HUES48 (cell line): ENCODE results near the gene CYB5R2.

Experiments
- H3K27ac ChIP-seq: one replicate; pipeline ENCODE4 v1.7.0; 2013; ENCODE audit warnings: low read depth, low read length, inconsistent platforms
- H3K27me3 ChIP-seq: 2 replicates; pipeline ENCODE4 v1.6.1; 2013; ENCODE audit warnings: mild to moderate bottlenecking, low read length; ENCODE audit not compliant: control insufficient read depth, insufficient read depth
- H3K36me3 ChIP-seq: 2 replicates; pipeline ENCODE4 v1.6.1; 2013; ENCODE audit warnings: low read length; ENCODE audit not compliant: control insufficient read depth, insufficient read depth
- H3K4me1 ChIP-seq: 2 replicates; pipeline ENCODE4 v1.6.1; 2013; ENCODE audit warnings: mild to moderate bottlenecking, low read length; ENCODE audit not compliant: control insufficient read depth, insufficient read depth
- H3K4me3 ChIP-seq: 2 replicates; pipeline ENCODE4 v1.5.1; 2013; ENCODE audit warnings: mild to moderate bottlenecking, low read depth, low read length
- H3K9ac ChIP-seq: 2 replicates; pipeline ENCODE4 v1.6.1; 2013; ENCODE audit warnings: mild to moderate bottlenecking, low read depth, low read length, moderate library complexity
- H3K9me3 ChIP-seq: 2 replicates; pipeline ENCODE4 v1.6.1; 2013; ENCODE audit warnings: low read length; ENCODE audit not compliant: control insufficient read depth, insufficient read depth

Gene CYB5R2

GRCh38 chr11:7654195-7654705 is 19.1 kb downstream of the CYB5R2 start:
- no peaks in the 10 kb centered on the region for H3K4me1 ChIP-seq
- no peak overlapping the region for H3K4me3 ChIP-seq
- H3K27me3 ChIP-seq = no peaks in the 10 kb centered on the region
- H3K9ac ChIP-seq = no peak overlapping the region
- H3K27ac ChIP-seq = no peak overlapping the region
- H3K36me3 ChIP-seq = peaks cover 21% of the 10 kb centered on the region; the same call in 1 of the 2 replicates
- H3K9me3 ChIP-seq = no peaks in the 10 kb centered on the region

DNA sequence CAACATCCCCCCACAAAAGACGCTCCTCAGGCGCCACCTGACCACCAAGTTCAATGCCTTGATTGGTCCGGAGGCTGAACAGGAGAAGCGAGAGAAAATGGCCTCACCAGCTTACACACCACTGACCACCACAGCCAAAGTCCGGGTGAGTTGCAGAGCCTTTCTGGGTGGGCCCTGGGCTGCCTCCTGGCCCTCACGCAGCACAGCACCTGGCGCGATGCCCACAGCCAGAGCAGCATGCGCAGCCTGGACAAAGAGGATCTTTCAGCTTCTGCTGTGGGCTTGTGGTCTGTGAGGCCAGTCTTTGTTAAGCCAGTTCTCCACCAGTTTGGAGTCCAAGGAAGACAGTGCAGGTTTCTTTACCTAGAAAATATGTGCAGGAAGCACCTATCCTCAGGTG is 21.6 kb downstream of the CYB5R2 start:
- no peaks in the 10 kb centered on the region for H3K4me1 ChIP-seq
- no peaks in the 10 kb centered on the region for H3K9me3 ChIP-seq
- no peak overlapping the region for H3K27ac ChIP-seq
- H3K4me3 ChIP-seq = no peak overlapping the region
- H3K36me3 ChIP-seq = peaks cover 21% of the 10 kb centered on the region; the same call in 1 of the 2 replicates
- H3K27me3 ChIP-seq = no peaks in the 10 kb centered on the region
- no peak overlapping the region for H3K9ac ChIP-seq

DNA sequence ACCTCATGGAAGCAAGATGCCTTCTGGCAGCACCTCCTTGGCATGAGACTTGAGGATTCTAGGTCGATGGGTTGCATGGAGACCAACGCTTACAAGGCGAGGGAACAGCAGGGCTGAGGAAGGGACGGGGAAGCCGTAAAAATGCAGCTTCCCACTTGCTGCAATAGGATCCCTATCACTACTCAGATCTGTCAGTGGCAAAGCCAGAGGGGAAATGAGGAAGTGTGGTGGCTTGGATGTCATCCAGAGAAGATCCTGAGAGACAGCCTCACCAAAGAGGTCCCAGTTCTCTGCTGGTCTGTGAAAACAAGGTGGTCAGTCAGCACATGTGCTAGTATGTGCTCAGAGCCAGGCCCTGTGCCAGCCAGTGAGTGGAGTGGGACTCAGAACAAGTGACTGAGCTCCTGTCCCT is 22.2 kb downstream of the CYB5R2 start:
- Histone ChIP-seq H3K9me3 (no peaks in the 10 kb centered on the region), H3K27ac (no peak overlapping the region), H3K36me3 (peaks cover 21% of the 10 kb centered on the region; the same call in 1 of the 2 replicates), H3K4me1 (no peaks in the 10 kb centered on the region), H3K9ac (no peak overlapping the region), H3K4me3 (no peak overlapping the region), H3K27me3 (no peaks in the 10 kb centered on the region)

DNA sequence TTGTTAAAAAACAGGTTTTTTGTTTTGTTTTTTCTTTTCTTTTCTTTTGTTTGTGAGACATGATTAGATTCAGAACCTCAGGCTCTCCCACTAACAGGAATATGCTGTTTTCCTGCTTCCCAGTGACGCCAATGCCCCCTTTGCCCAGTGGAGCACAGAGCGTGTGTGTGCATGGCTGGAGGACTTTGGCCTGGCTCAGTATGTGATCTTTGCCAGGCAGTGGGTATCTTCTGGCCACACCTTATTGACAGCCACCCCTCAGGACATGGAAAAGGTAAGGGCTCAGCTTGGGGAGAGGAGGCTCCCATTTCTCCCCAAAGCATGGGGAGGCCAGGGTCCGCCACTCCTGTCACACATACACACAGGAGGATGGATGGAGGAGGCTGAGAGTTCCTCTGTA is 25.0 kb downstream of the CYB5R2 start:
- Histone ChIP-seq H3K36me3 (peaks cover 9% of the 10 kb centered on the region; the same call in 1 of the 2 replicates), H3K4me3 (no peak overlapping the region), H3K27ac (no peak overlapping the region), H3K9me3 (no peaks in the 10 kb centered on the region), H3K27me3 (no peaks in the 10 kb centered on the region), H3K9ac (no peak overlapping the region), H3K4me1 (no peaks in the 10 kb centered on the region)

DNA sequence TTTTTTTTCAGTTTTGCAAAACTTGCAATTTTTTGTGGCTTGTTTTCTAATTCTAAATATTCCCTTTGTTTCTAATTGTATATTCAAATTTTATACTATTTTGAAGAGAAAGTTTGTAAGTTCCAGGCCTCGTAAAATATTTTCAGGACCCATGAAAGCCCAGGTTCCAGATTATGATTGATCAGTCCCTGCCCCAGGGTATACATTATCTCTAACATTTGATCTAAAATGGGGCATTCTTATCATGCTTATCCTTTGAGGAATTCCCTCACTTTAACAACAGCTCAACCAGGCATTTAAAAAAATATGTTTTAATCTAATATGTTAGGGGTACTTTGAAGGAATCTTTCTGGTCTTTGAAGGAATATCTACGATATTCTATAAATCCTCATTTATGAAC is 26.4 kb downstream of the CYB5R2 start:
- no peak overlapping the region for H3K4me3 ChIP-seq
- H3K9me3 ChIP-seq = no peaks in the 10 kb centered on the region
- no peaks in the 10 kb centered on the region for H3K36me3 ChIP-seq
- H3K4me1 ChIP-seq = no peaks in the 10 kb centered on the region
- H3K27me3 ChIP-seq = no peaks in the 10 kb centered on the region
- H3K9ac ChIP-seq = no peak overlapping the region
- H3K27ac ChIP-seq = no peak overlapping the region

- Histone ChIP-seq H3K9ac (no peak overlapping the region), H3K27me3 (no peaks in the 10 kb centered on the region), H3K27ac (no peak overlapping the region), H3K36me3 (no peaks in the 10 kb centered on the region), H3K4me1 (no peaks in the 10 kb centered on the region), H3K9me3 (no peaks in the 10 kb centered on the region), H3K4me3 (no peak overlapping the region)
Observed at GRCh38 chr11:7645206-7645605, 28.1 kb downstream of the CYB5R2 start.

- Histone ChIP-seq H3K27me3 (no peaks in the 10 kb centered on the region), H3K9me3 (no peaks in the 10 kb centered on the region), H3K36me3 (no peaks in the 10 kb centered on the region), H3K4me1 (no peaks in the 10 kb centered on the region), H3K9ac (no peak overlapping the region), H3K4me3 (no peak overlapping the region), H3K27ac (no peak overlapping the region)
Observed at GRCh38 chr11:7643314-7643713, 30.0 kb downstream of the CYB5R2 start.

- Histone ChIP-seq H3K27me3 (no peaks in the 10 kb centered on the region), H3K9ac (no peak overlapping the region), H3K36me3 (no peaks in the 10 kb centered on the region), H3K27ac (no peak overlapping the region), H3K9me3 (no peaks in the 10 kb centered on the region), H3K4me3 (no peak overlapping the region), H3K4me1 (no peaks in the 10 kb centered on the region)
Observed at GRCh38 chr11:7642747-7643146, 30.6 kb downstream of the CYB5R2 start.

GRCh38 chr11:7640816-7641215 is 32.5 kb downstream of the CYB5R2 start:
- Histone ChIP-seq H3K4me1 (no peaks in the 10 kb centered on the region), H3K27ac (no peak overlapping the region), H3K27me3 (no peaks in the 10 kb centered on the region), H3K9ac (no peak overlapping the region), H3K9me3 (no peaks in the 10 kb centered on the region), H3K4me3 (no peak overlapping the region), H3K36me3 (no peaks in the 10 kb centered on the region)

- Histone ChIP-seq H3K36me3 (no peaks in the 10 kb centered on the region), H3K9ac (no peak overlapping the region), H3K4me1 (no peaks in the 10 kb centered on the region), H3K4me3 (no peak overlapping the region), H3K27me3 (no peaks in the 10 kb centered on the region), H3K27ac (no peak overlapping the region), H3K9me3 (no peaks in the 10 kb centered on the region)
Observed at GRCh38 chr11:7639643-7640025, 33.7 kb downstream of the CYB5R2 start.

- H3K9ac ChIP-seq = no peak overlapping the region
- no peaks in the 10 kb centered on the region for H3K36me3 ChIP-seq
- no peaks in the 10 kb centered on the region for H3K9me3 ChIP-seq
- H3K27ac ChIP-seq = no peak overlapping the region
- H3K4me1 ChIP-seq = no peaks in the 10 kb centered on the region
- no peak overlapping the region for H3K4me3 ChIP-seq
- no peaks in the 10 kb centered on the region for H3K27me3 ChIP-seq
Observed at GRCh38 chr11:7638710-7639642, 34.3 kb downstream of the CYB5R2 start.
